GM12801 (cell line): ENCODE results near the gene S100A14.

Experiments
- CTCF ChIP-seq: IDR thresholded peaks from one replicate; pipeline ENCODE4 v1.5.1; 2011; ENCODE audit warnings: control low read depth; ENCODE audit not compliant: insufficient read length; ENCODE audit errors: extremely low read depth

The S100A14 gene

DNA sequence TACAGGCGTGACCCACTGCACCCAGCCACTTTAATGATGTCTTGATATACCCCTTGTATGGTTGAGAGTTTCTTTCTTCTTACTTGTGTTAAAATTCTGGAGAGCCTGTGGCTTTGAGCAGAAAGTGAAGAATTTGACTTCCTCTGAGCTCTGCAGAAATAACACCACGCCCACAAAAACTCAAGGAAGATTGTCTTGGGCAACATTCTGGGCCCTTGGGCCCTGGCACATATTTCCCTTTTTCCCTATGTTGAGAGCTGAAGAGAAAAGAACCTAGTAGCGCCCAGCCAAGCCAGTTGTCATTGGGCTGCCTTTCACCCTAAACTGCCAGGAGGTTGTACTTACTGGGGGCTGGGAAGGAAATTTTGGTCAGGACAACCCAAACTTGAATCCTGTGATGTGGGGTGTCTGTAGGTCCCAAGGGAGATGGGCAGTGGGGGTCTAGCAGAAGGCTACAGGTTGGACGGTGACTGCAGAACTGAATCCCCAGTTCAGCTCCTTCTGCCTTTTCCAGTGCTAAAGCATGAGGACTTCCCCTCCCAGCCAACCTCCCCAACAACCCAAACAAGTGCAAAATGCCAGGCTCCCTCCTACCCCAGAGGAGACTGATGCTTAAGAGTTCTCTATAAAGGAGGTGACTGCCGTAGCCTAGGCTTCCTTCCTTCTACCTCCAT lies 30.7 kb upstream of the S100A14 start:
- no peak for TF ChIP-seq CTCF

DNA sequence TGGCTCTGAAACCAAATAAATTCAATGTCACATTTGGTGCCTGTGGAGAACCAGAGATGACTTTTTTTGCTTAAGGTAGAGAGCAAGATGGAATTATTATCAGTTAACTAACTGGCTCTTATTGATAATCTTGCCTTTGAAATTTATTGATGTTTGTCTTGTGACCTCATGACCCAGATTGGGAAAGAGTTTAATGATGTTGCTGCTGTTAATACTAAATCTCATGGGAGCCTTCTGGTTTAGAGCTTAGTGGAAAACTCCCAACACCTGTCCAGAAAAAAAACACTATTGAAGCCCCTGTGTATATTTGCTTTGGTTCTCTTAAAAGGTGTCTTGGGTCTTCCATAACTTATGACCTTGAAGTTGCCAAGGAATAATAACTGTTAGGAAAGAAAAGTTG lies 27.7 kb upstream of the S100A14 start:
- TF ChIP-seq CTCF = no peak

DNA sequence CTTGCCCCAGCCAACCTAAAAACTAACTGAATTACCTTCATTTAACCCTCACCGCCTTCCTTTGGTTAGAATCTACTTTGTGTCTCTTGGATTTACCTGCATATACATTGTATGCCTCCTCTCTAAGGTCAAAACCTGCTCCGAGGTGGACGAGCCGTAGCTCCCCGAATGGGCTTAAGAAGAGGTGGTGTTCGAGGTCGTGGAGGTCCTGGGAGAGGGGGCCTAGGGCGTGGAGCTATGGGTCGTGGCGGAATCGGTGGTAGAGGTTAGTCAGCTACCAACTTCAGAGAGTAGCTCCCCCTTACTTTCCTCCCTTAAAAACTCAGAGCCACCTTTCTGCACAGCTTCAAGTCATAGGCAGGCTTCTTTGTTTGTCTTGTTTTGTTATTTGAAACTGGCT lies 27.0 kb upstream of the S100A14 start:
- no peak for TF ChIP-seq CTCF

- TF ChIP-seq CTCF = no peak
These were observed 26.0 kb upstream of the S100A14 start for GRCh38 chr1:153642161-153642560.

- no peak for TF ChIP-seq CTCF
These were observed 24.7 kb upstream of the S100A14 start for GRCh38 chr1:153640861-153641260.

GRCh38 chr1:153639280-153639679 lies 23.2 kb upstream of the S100A14 start:
- TF ChIP-seq CTCF = no peak

DNA sequence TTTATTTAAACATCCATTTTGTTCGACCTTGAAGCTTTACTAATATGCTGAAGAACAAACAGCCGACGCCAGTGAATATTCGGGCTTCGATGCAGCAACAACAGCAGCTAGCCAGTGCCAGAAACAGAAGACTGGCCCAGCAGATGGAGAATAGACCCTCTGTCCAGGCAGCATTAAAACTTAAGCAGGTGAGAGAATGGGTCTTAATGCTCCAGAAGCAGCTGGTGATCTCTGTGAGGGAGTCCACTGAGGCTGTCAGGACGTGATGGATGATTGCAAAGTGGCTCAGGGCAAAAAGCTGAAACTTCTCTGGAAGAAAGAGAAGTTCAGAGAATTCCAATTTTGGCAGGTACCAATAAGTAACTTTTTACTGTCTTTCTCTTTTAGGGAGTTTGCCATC lies 22.1 kb upstream of the S100A14 start:
- no peak for TF ChIP-seq CTCF
